ENCODE data around the gene AGBL5. TPM values are rescaled to one million over a fixed set of nuclear protein-coding genes. Genes with fewer than 3 reads are reported as not detected.

The AGBL5 gene
- total RNA-seq, 1 donor from 2014 or later: 68.3 TPM

DNA sequence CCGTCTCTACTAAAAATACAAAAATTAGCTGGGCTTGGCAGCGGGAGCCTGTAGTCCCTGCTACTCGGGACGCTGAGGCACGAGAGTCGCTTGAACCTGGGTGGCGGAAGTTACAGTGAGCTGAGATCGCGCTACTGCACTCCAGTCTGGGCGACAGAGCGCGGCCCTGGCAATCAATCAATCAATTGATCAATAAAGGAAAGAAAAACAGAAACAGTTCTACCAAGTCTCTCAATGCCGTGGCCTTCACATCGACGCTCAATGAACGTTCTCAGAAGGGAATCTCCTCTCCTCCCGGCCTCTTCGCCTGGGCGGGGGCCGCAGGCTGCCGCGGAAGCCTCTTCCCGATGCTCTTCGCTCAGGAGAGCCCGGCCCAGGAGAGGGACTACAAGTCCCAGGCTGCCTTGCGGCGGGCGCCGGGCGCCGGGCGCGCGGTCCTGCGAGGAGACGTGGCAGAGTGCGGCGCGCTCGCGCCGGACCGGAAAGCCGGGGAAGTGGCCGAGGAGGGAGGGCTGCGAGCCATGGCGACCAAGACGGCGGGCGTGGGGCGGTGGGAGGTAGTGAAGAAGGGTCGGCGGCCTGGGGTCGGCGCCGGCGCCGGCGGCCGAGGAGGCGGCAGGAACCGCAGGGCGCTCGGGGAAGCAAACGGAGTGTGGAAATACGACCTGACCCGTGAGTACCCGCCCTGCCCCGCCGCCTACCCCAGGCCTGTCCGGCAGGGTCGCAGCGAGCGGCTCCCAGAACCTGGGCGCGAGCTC lies 18.8 kb upstream of the AGBL5 start, which contains the start of gene TMEM214:
Gene TMEM214 (plus strand): TSS at position 471 of the 758 bp plus-strand sequence. CDS start 51 bp downstream, at position 522.
- Histone ChIP-seq H3K27me3 (no peaks in the 10 kb centered on the region), H3K9me3 (ENCODE audit: low read depth) (no peaks in the 10 kb centered on the region), H3K27ac (no peak within 1 kb of the TSS), H3K79me2 (ENCODE audit: low read depth) (peaks cover 20% of the 10 kb centered on the region), H3K4me3 (peak within 1 kb of the TSS; percentile 88), H3K9ac (peak within 1 kb of the TSS; percentile 65), H2AFZ (replicated peaks) (peak within 1 kb of the TSS; percentile 100), H3F3A (ENCODE audit: low read depth) (no peaks in the 10 kb centered on the region), H4K20me1 (ENCODE audit: low read depth) (peaks cover 21% of the 10 kb centered on the region), H3K4me1 (peaks cover 5% of the 10 kb centered on the region), H3K36me3 (no peaks in the 10 kb centered on the region), H3K4me2 (peak within 1 kb of the TSS; percentile 96)
- peak; percentile 93 for DNase-seq (ENCODE audit: low spot score)
- Mint-ChIP-seq H3K4me3 (peak within 1 kb of the TSS; percentile 96), H3K9me3 (no peaks in the 10 kb centered on the region), H3K4me1 (peaks cover 27% of the 10 kb centered on the region), H3K36me3 (peaks cover 24% of the 10 kb centered on the region), H3K27me3 (ENCODE audit: insufficient read depth, low read depth) (peaks cover 5% of the 10 kb centered on the region), H3K27ac (peak within 1 kb of the TSS; percentile 78)
- TF ChIP-seq, protein P1, sequence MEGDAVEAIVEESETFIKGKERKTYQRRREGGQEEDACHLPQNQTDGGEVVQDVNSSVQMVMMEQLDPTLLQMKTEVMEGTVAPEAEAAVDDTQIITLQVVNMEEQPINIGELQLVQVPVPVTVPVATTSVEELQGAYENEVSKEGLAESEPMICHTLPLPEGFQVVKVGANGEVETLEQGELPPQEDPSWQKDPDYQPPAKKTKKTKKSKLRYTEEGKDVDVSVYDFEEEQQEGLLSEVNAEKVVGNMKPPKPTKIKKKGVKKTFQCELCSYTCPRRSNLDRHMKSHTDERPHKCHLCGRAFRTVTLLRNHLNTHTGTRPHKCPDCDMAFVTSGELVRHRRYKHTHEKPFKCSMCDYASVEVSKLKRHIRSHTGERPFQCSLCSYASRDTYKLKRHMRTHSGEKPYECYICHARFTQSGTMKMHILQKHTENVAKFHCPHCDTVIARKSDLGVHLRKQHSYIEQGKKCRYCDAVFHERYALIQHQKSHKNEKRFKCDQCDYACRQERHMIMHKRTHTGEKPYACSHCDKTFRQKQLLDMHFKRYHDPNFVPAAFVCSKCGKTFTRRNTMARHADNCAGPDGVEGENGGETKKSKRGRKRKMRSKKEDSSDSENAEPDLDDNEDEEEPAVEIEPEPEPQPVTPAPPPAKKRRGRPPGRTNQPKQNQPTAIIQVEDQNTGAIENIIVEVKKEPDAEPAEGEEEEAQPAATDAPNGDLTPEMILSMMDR (IDR thresholded peaks at IDR 0.05): peak; percentile 24
- TF ChIP-seq EZH2 (IDR thresholded peaks at IDR 0.05): no peak

DNA sequence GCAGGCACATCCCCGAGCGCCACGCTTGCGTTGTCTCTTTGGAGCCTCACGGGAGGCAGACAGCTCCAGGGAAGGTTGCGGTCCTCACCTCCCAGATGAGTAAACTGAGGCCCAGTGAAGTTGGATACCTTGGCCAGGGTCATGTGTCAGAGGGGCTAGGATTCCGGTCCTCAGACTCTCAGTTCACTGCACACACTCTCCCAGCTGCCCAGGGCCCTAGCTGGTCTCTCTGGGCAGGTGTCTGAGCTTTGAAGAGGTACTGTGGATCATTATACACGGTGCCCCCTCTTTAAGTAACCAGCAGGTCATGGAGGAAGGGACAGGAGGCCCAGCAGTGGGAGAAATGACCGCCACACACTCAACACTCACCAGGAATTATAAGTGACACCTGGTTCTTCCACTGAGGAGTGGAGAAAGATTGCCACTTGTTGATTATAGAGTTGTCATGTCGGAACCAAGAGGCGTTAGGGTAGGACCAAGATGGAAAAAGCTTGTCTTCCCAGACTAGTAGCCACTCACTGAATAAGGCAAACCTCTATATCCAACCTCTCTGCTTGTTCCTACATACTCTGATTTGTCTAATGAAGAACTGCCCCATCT lies 18.1 kb upstream of the AGBL5 start:
- Mint-ChIP-seq H3K36me3 (peaks cover 20% of the 10 kb centered on the region), H3K4me3 (peak overlapping the region; percentile 96), H3K4me1 (peaks cover 27% of the 10 kb centered on the region), H3K27me3 (ENCODE audit: insufficient read depth, low read depth) (peaks cover 5% of the 10 kb centered on the region), H3K9me3 (no peaks in the 10 kb centered on the region), H3K27ac (no peak overlapping the region)
- peak overlapping the region; percentile 96 for H3K4me2 ChIP-seq
- no peaks in the 10 kb centered on the region for H3F3A ChIP-seq (ENCODE audit: low read depth)
- H2AFZ ChIP-seq (replicated peaks): peak overlapping the region; percentile 100
- H3K79me2 ChIP-seq (ENCODE audit: low read depth): peaks cover 20% of the 10 kb centered on the region
- H3K9ac ChIP-seq: peak overlapping the region; percentile 59
- peak overlapping the region; percentile 88 for H3K4me3 ChIP-seq
- peaks cover 5% of the 10 kb centered on the region for H3K4me1 ChIP-seq
- TF ChIP-seq EZH2 (IDR thresholded peaks at IDR 0.05) (no peak), EZH2phosphoT487 (IDR thresholded peaks at IDR 0.05) (no peak)
- TF ChIP-seq, protein P1 (IDR thresholded peaks at IDR 0.05): no peak
- peaks cover 21% of the 10 kb centered on the region for H4K20me1 ChIP-seq (ENCODE audit: low read depth)
- H3K27me3 ChIP-seq: no peaks in the 10 kb centered on the region
- H3K9me3 ChIP-seq (ENCODE audit: low read depth): no peaks in the 10 kb centered on the region
- DNase-seq (ENCODE audit: low spot score): no peak
- H3K36me3 ChIP-seq: no peaks in the 10 kb centered on the region
- no peak overlapping the region for H3K27ac ChIP-seq

DNA sequence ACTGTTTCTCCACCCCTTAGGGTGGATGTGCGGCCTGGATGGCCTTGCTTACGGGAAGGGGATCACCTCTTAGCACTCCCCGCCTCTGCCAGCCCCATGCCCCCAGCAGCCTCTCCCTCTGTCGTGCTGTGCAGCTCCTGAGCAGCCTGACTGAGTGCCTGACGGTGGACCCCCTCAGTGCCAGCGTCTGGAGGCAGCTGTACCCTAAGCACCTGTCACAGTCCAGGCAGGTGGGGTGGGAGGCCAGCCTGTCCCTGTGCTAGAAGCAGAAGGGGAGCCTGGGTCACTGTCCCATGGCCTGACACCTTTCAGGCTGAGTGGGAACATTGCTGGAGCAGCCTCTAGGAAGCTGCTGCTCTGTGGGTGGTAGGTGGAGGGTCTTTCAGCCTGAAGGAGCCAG lies 13.5 kb upstream of the AGBL5 start:
- Histone ChIP-seq H3K27me3 (no peaks in the 10 kb centered on the region), H3K4me3 (no peak overlapping the region), H3K27ac (no peak overlapping the region), H2AFZ (replicated peaks) (no peak overlapping the region), H3K9me3 (ENCODE audit: low read depth) (no peaks in the 10 kb centered on the region), H4K20me1 (ENCODE audit: low read depth) (peaks cover 9% of the 10 kb centered on the region), H3K79me2 (ENCODE audit: low read depth) (peaks cover 12% of the 10 kb centered on the region), H3K4me1 (peaks cover 5% of the 10 kb centered on the region), H3K9ac (no peak overlapping the region), H3K4me2 (no peak overlapping the region), H3F3A (ENCODE audit: low read depth) (no peaks in the 10 kb centered on the region), H3K36me3 (no peaks in the 10 kb centered on the region)
- TF ChIP-seq EZH2 (IDR thresholded peaks at IDR 0.05): no peak
- no peak for TF ChIP-seq EZH2phosphoT487 (IDR thresholded peaks at IDR 0.05)
- TF ChIP-seq, protein P1 (IDR thresholded peaks at IDR 0.05): no peak
- Mint-ChIP-seq H3K27me3 (ENCODE audit: insufficient read depth, low read depth) (no peaks in the 10 kb centered on the region), H3K4me1 (peaks cover 13% of the 10 kb centered on the region), H3K36me3 (peaks cover 20% of the 10 kb centered on the region), H3K9me3 (no peaks in the 10 kb centered on the region), H3K27ac (no peak overlapping the region), H3K4me3 (no peak overlapping the region)
- no peak for DNase-seq (ENCODE audit: low spot score)

Measured in neural progenitor cell (in vitro differentiated cells).